ENCODE data around the gene CPM.

GRCh38 chr12:68850390-68850789 is 82.6 kb downstream of the CPM start:
- TF ChIP-seq, protein P1, sequence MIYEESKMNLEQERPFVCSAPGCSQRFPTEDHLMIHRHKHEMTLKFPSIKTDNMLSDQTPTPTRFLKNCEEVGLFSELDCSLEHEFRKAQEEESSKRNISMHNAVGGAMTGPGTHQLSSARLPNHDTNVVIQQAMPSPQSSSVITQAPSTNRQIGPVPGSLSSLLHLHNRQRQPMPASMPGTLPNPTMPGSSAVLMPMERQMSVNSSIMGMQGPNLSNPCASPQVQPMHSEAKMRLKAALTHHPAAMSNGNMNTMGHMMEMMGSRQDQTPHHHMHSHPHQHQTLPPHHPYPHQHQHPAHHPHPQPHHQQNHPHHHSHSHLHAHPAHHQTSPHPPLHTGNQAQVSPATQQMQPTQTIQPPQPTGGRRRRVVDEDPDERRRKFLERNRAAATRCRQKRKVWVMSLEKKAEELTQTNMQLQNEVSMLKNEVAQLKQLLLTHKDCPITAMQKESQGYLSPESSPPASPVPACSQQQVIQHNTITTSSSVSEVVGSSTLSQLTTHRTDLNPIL (CRISPR knock-in tag; IDR thresholded peaks at IDR 0.05; ENCODE audit: low read depth), result no peak
- TF ChIP-seq, protein P2, sequence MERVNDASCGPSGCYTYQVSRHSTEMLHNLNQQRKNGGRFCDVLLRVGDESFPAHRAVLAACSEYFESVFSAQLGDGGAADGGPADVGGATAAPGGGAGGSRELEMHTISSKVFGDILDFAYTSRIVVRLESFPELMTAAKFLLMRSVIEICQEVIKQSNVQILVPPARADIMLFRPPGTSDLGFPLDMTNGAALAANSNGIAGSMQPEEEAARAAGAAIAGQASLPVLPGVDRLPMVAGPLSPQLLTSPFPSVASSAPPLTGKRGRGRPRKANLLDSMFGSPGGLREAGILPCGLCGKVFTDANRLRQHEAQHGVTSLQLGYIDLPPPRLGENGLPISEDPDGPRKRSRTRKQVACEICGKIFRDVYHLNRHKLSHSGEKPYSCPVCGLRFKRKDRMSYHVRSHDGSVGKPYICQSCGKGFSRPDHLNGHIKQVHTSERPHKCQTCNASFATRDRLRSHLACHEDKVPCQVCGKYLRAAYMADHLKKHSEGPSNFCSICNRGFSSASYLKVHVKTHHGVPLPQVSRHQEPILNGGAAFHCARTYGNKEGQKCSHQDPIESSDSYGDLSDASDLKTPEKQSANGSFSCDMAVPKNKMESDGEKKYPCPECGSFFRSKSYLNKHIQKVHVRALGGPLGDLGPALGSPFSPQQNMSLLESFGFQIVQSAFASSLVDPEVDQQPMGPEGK (CRISPR knock-in tag; IDR thresholded peaks at IDR 0.05; ENCODE audit: borderline replicate concordance), result no peak
- no peak for TF ChIP-seq ZNF565 (CRISPR knock-in tag; conservative IDR thresholded peaks at IDR 0.05; ENCODE audit: low read depth)
- TF ChIP-seq CSRNP3 (CRISPR knock-in tag; IDR thresholded peaks at IDR 0.05), result no peak
